SK-N-SH (cell line): ENCODE results near the gene STAM2. TPM values are rescaled to one million over a fixed set of nuclear protein-coding genes. Genes with fewer than 3 reads are reported as not detected.

Experiments
- CTCF ChIA-PET: fragments of 300-600, 350-600 bp; formaldehyde crosslinking; extraction: SDS; loops from one replicate; lab custom pipeline; 2021; lab: Yijun Ruan, JAX
- POLR2A ChIA-PET: fragments of 350-600 bp; sonication (Branson Sonifier 250); formaldehyde crosslinking; extraction: SDS; loops from one replicate; lab custom pipeline; 2020; ENCODE audit warnings: antibody characterized with exemption, inconsistent platforms; lab: Yijun Ruan, JAX
- DNase-seq: peaks from one replicate; pipeline ENCODE4 v3.0.0; 2012
- H2AFZ ChIP-seq: fragments of 200-600 bp; sonication (generic); 2 replicates; pipeline ENCODE4 v1.8.1; 2016; ENCODE audit warnings: antibody characterized with exemption, mild to moderate bottlenecking, low read depth
- H3F3A ChIP-seq: fragments of 200-600 bp; sonication (generic); replicated peaks from 2 replicates; pipeline ENCODE3; 2016; ENCODE audit warnings: antibody characterized with exemption, mild to moderate bottlenecking; ENCODE audit not compliant: insufficient read depth
- H3K27ac ChIP-seq, 2 experiments: fragments of 200-500 bp in 1 of 2; fragments of 200-600 bp in 1 of 2; sonication (Bioruptor generic) in 1 of 2; sonication (generic), shearing (Covaris generic) in 1 of 2; 2 replicates each; pipeline versions ENCODE4 v1.5.1 to v1.6.1; 2014 to 2016; ENCODE audit warnings: low read depth in 2 of 2, inconsistent platforms in 1 of 2, low read length in 1 of 2, mild to moderate bottlenecking in 1 of 2, mixed read lengths in 1 of 2
- H3K27me3 ChIP-seq: fragments of 200-600 bp; sonication (generic), shearing (Covaris generic); 2 replicates; pipeline ENCODE4 v1.6.1; 2016; ENCODE audit warnings: mixed run types; ENCODE audit not compliant: insufficient read depth
- H3K36me3 ChIP-seq, 2 experiments: fragments of 200-500 bp in 1 of 2; fragments of 200-600 bp in 1 of 2; sonication (Bioruptor generic) in 1 of 2; sonication (generic) in 1 of 2; replicated peaks in 1 of 2; 2 replicates each; pipeline versions ENCODE3 to v1.5.1; 2014 to 2016; ENCODE audit warnings: low read length in 1 of 2, mild to moderate bottlenecking in 1 of 2; ENCODE audit not compliant: insufficient read depth in 2 of 2, control insufficient read depth in 1 of 2
- H3K4me1 ChIP-seq, 2 experiments: fragments of 200-500 bp in 1 of 2; fragments of 200-600 bp in 1 of 2; sonication (Bioruptor generic) in 1 of 2; sonication (generic), shearing (Covaris generic) in 1 of 2; 2 replicates each; pipeline versions ENCODE4 v1.5.1 to v1.6.1; 2014 to 2016; ENCODE audit warnings: low read depth in 1 of 2, low read length in 1 of 2, mixed run types in 1 of 2; ENCODE audit not compliant: insufficient read depth in 2 of 2, control insufficient read depth in 1 of 2
- H3K4me2 ChIP-seq: fragments of 200-600 bp; sonication (generic), shearing (Covaris generic); 2 replicates; pipeline ENCODE4 v1.6.1; 2017; ENCODE audit warnings: mixed run types
- H3K4me3 ChIP-seq, 2 experiments: fragments of 200-500 bp in 1 of 2; fragments of 200-600 bp in 1 of 2; sonication (Bioruptor generic) in 1 of 2; sonication (generic), shearing (Covaris generic) in 1 of 2; 2 replicates each; pipeline versions ENCODE4 v1.5.1 to v1.8.1; 2014 to 2016; ENCODE audit warnings: low read depth in 2 of 2, inconsistent platforms in 1 of 2, low read length in 1 of 2, mild to moderate bottlenecking in 1 of 2, mixed read lengths in 1 of 2, moderate library complexity in 1 of 2
- H3K79me2 ChIP-seq: fragments of 200-600 bp; sonication (generic); 2 replicates; pipeline ENCODE4 v1.8.1; 2017; ENCODE audit warnings: mild to moderate bottlenecking; ENCODE audit not compliant: insufficient read depth
- H3K9ac ChIP-seq: fragments of 200-600 bp; sonication (generic); 2 replicates; pipeline ENCODE4 v1.6.1; 2017; ENCODE audit warnings: mixed run types
- H3K9me2 ChIP-seq: fragments of 200-600 bp; sonication (generic); 2 replicates; pipeline ENCODE4 v1.6.1; 2017; ENCODE audit warnings: mixed run types
- H3K9me3 ChIP-seq: fragments of 200-600 bp; sonication (generic); 2 replicates; pipeline ENCODE4 v1.6.1; 2017; ENCODE audit warnings: mixed run types, mild to moderate bottlenecking, moderate library complexity
- H4K20me1 ChIP-seq: fragments of 200-600 bp; sonication (generic); 2 replicates; pipeline ENCODE4 v1.6.1; 2017; ENCODE audit warnings: mild to moderate bottlenecking, mixed run types; ENCODE audit not compliant: insufficient read depth
- CTCF ChIP-seq: fragments of 200-600 bp; sonication (generic); IDR thresholded peaks from 2 replicates; pipeline ENCODE4 v1.6.1; 2017; ENCODE audit warnings: antibody characterized with exemption, mild to moderate bottlenecking, moderate library complexity
- ELF1 ChIP-seq: IDR thresholded peaks from 2 replicates; pipeline ENCODE4 v1.4.0; 2012
- EZH2phosphoT487 ChIP-seq: fragments of 200-600 bp; sonication (generic); IDR thresholded peaks from 2 replicates; pipeline ENCODE4 v1.6.1; 2017; ENCODE audit warnings: low read depth, mixed run types, mild to moderate bottlenecking, antibody characterized with exemption, moderate library complexity, borderline replicate concordance
- FOXJ3 ChIP-seq: sonication (generic); formaldehyde crosslinking; IDR thresholded peaks from 2 replicates; pipeline ENCODE4 v1.5.1; 2020; ENCODE audit warnings: mild to moderate bottlenecking, missing genetic modification reagents
- FOXM1 ChIP-seq: IDR thresholded peaks from 2 replicates; pipeline ENCODE4 v1.4.0; 2012; ENCODE audit warnings: low read depth, mild to moderate bottlenecking
- GATA2 ChIP-seq: sonication (generic); formaldehyde crosslinking; IDR thresholded peaks from 2 replicates; pipeline ENCODE4 v1.5.0; 2020; ENCODE audit warnings: mild to moderate bottlenecking, missing genetic modification reagents
- JUND ChIP-seq: IDR thresholded peaks from 2 replicates; pipeline ENCODE4 v1.4.0; 2012
- MXI1 ChIP-seq: IDR thresholded peaks from 2 replicates; pipeline ENCODE4 v1.6.1; 2012; ENCODE audit warnings: mild to moderate bottlenecking, low read depth, low read length, improper control_type of control experiment
- NRF1 ChIP-seq: IDR thresholded peaks from 2 replicates; pipeline ENCODE4 v1.6.1; 2012; ENCODE audit warnings: low read depth, mild to moderate bottlenecking, low read length
- POLR2AphosphoS5 ChIP-seq: IDR thresholded peaks from 2 replicates; pipeline ENCODE4 v1.6.1; 2012; ENCODE audit warnings: low read depth, low read length
- RCOR1 ChIP-seq: fragments of 150-350 bp; IDR thresholded peaks from 2 replicates; pipeline ENCODE4 v1.6.1; 2017; ENCODE audit warnings: antibody characterized with exemption, low read length
- SMC3 ChIP-seq: IDR thresholded peaks from 2 replicates; pipeline ENCODE4 v1.6.1; 2012; ENCODE audit warnings: low read depth, low read length, improper control_type of control experiment
- TCF12 ChIP-seq: IDR thresholded peaks from 2 replicates; pipeline ENCODE4 v1.4.0; 2012
- TEAD4 ChIP-seq: IDR thresholded peaks from 2 replicates; pipeline ENCODE4 v1.4.0; 2012; ENCODE audit warnings: mild to moderate bottlenecking, borderline replicate concordance; ENCODE audit not compliant: insufficient read depth
- USF2 ChIP-seq: fragments of 150-350 bp; IDR thresholded peaks from 2 replicates; pipeline ENCODE4 v1.6.1; 2017; ENCODE audit warnings: antibody characterized with exemption, low read length, low read depth, borderline replicate concordance
- YY1 ChIP-seq: IDR thresholded peaks from 2 replicates; pipeline ENCODE4 v1.4.0; 2012; ENCODE audit warnings: low read depth, mild to moderate bottlenecking
- ZBTB33 ChIP-seq: IDR thresholded peaks from 2 replicates; pipeline ENCODE4 v1.4.0; 2012; ENCODE audit warnings: low read depth, borderline replicate concordance
- WGBS: methylation state at CpG from one replicate; pipeline ENCODE4 v1.1.6; 2017; ENCODE audit warnings: low lambda C conversion rate; 5-methylcytosine and 5-hydroxymethylcytosine counted together
- polyA plus RNA-seq, 3 experiments: library from polyadenylated mRNA; depleted of rRNA; stranded (reverse); fragments of >200 nt; gene quantifications; 2 replicates each; pipeline ENCODE4 v1.2.3, GENCODE V29; 2012

The STAM2 gene
- polyA plus RNA-seq, 1 of the 3 experiments (the other 2 are of a cell fraction), result 6.9 TPM

GRCh38 chr2:152157253-152157652 lies 18.3 kb downstream of the STAM2 start:
- POLR2A ChIA-PET, result no interaction called here
- TF ChIP-seq SMC3, result no peak
- TF ChIP-seq FOXJ3 (CRISPR knock-in tag), result no peak
- no peak for TF ChIP-seq POLR2AphosphoS5
- no peak for TF ChIP-seq JUND
- no peak for TF ChIP-seq EZH2phosphoT487
- Histone ChIP-seq H3K4me2 (no peak overlapping the region), H3K36me3 (peaks cover 0 to 5% of the 10 kb centered on the region in 2 experiments), H3K9ac (no peak overlapping the region), H3K9me3 (no peaks in the 10 kb centered on the region), H2AFZ (no peak overlapping the region), H3K27ac (no peak overlapping the region), H3K4me3 (no peak overlapping the region), H3K4me1 (no peaks in the 10 kb centered on the region), H4K20me1 (peaks cover 23% of the 10 kb centered on the region), H3F3A (peaks cover 4% of the 10 kb centered on the region), H3K9me2 (no peaks in the 10 kb centered on the region), H3K79me2 (peaks cover 71% of the 10 kb centered on the region), H3K27me3 (no peaks in the 10 kb centered on the region)
- 82% methylated on average over 1 of the region's 1 CpG for WGBS
- no peak for DNase-seq
- CTCF ChIA-PET, result interaction anchor here (2.1 kb wide), 1 partner anchor 19 kb away, joined by 9 read pairs; the partner anchor contains the start of gene STAM2

DNA sequence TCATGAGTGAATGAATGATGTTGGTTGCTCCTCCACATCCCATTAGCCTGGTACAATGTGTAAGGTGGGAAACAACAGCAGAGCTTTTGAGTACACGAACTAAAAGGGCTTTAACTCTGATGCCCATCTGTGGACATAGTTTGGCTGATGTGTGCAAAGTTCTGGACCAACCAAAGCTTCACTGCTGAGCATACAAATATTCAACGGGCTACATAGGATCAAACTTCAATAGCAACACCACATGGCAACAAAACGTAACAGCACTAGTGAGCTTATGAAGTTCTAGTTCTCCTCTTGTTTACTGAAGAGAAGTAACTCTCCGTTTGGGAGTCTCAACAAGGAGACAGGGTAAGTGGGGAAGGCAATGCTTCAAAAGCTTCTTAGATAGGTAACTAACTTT lies 20.4 kb downstream of the STAM2 start:
- no peak overlapping the region for H3K4me2 ChIP-seq
- 64% methylated on average over 4 of the region's 4 CpGs for WGBS
- H3K4me1 ChIP-seq, result no peaks in the 10 kb centered on the region
- peaks cover 0 to 10% of the 10 kb centered on the region in 2 experiments for H3K36me3 ChIP-seq
- peaks cover 84% of the 10 kb centered on the region for H3K79me2 ChIP-seq
- no peak overlapping the region for H3K27ac ChIP-seq
- H3K4me3 ChIP-seq, result no peak overlapping the region
- H3F3A ChIP-seq, result peaks cover 4% of the 10 kb centered on the region
- no peak overlapping the region for H3K9ac ChIP-seq
- no peak for TF ChIP-seq ELF1
- no peak for TF ChIP-seq CTCF
- no peak for TF ChIP-seq POLR2AphosphoS5
- no peak for TF ChIP-seq TCF12
- TF ChIP-seq MXI1, result no peak
- TF ChIP-seq YY1, result no peak
- no peak for TF ChIP-seq GATA2 (CRISPR knock-in tag)
- no peak for TF ChIP-seq USF2
- TF ChIP-seq SMC3, result no peak
- TF ChIP-seq NRF1, result no peak
- TF ChIP-seq FOXM1, result no peak
- no peak for TF ChIP-seq ZBTB33
- no peak for TF ChIP-seq FOXJ3 (CRISPR knock-in tag)
- no peak for TF ChIP-seq RCOR1
- TF ChIP-seq TEAD4, result no peak
- no peaks in the 10 kb centered on the region for H3K9me3 ChIP-seq
- CTCF ChIA-PET, result interaction anchor here (1.0 to 2.1 kb wide), 3 partner anchors 12 to 130 kb away, joined by 3 to 9 read pairs (median 8); partner anchors contain the start of gene STAM2
- H3K9me2 ChIP-seq, result no peaks in the 10 kb centered on the region
- POLR2A ChIA-PET, result no interaction called here
- H2AFZ ChIP-seq, result no peak overlapping the region
- H4K20me1 ChIP-seq, result peaks cover 19% of the 10 kb centered on the region
- H3K27me3 ChIP-seq, result no peaks in the 10 kb centered on the region
- no peak for DNase-seq
